Stimulated activated naive CD4-positive, alpha-beta T cell (primary cell): Measurements from ENCODE around the gene TYW3.
A peak's percentile ranks its signal among the peaks of the same experiment; 100 is the strongest.
"Not testable (repeated sequence)": the region's sequence is repeated elsewhere in the genome, so short reads cannot be mapped to it uniquely, and the experiment has no call there.

Experiments used
- DNase-seq, 6 experiments: peaks; one replicate each; lab custom pipeline; 2025; lab: John Stamatoyannopoulos, UW

The TYW3 gene

GRCh38 chr1:74731399-74732052, 1.4 kb upstream of the TYW3 start:
- DNase-seq, result no peak

GRCh38 chr1:74732071-74732946, 643 bp upstream of the TYW3 start:
- peak in 2 of 6 experiments; percentile 26 to 45 for DNase-seq

- DNase-seq, result peak in 4 of 6 experiments; percentile 4 to 77 (median 62)
These were observed 892 bp downstream of the TYW3 start for GRCh38 chr1:74733604-74734484.

- no peak for DNase-seq
These were observed 4.4 kb downstream of the TYW3 start for GRCh38 chr1:74737333-74737732.

GRCh38 chr1:74740307-74740980, 7.5 kb downstream of the TYW3 start:
- not testable (repeated sequence) for DNase-seq

GRCh38 chr1:74745247-74745646, 12.3 kb downstream of the TYW3 start:
- DNase-seq, result not testable (repeated sequence)

GRCh38 chr1:74748960-74749359, 16.0 kb downstream of the TYW3 start:
- DNase-seq, result no peak

GRCh38 chr1:74753104-74753503, 20.2 kb downstream of the TYW3 start:
- DNase-seq, result no peak

- DNase-seq, result no peak
These were observed 22.5 kb downstream of the TYW3 start for GRCh38 chr1:74755475-74755874.

GRCh38 chr1:74756650-74757049, 23.7 kb downstream of the TYW3 start:
- not testable (repeated sequence) for DNase-seq

- DNase-seq, result no peak
These were observed 30.9 kb downstream of the TYW3 start for GRCh38 chr1:74763807-74764206.

GRCh38 chr1:74766579-74766978, 33.6 kb downstream of the TYW3 start:
- DNase-seq, result no peak

- DNase-seq, result no peak
These were observed 34.5 kb downstream of the TYW3 start for GRCh38 chr1:74767490-74767889.

GRCh38 chr1:74771913-74772515, 39.1 kb downstream of the TYW3 start:
- DNase-seq, result peak in 2 of 6 experiments; percentile 7 to 27

GRCh38 chr1:74772945-74773344, 40.0 kb downstream of the TYW3 start:
- no peak for DNase-seq

GRCh38 chr1:74773582-74773981, 40.6 kb downstream of the TYW3 start:
- no peak for DNase-seq

GRCh38 chr1:74775735-74776134, 42.8 kb downstream of the TYW3 start:
- no peak for DNase-seq

GRCh38 chr1:74777525-74777924, 44.6 kb downstream of the TYW3 start:
- DNase-seq, result no peak

GRCh38 chr1:74779750-74780149, 46.8 kb downstream of the TYW3 start:
- DNase-seq, result no peak

- DNase-seq, result no peak
These were observed 47.6 kb downstream of the TYW3 start for GRCh38 chr1:74780594-74780993.

GRCh38 chr1:74785944-74786343, 53.0 kb downstream of the TYW3 start:
- DNase-seq, result no peak
